Natural killer cell (primary cell): ENCODE data around the gene R3HDM2. TPM values are rescaled to one million over a fixed set of nuclear protein-coding genes. Genes with fewer than 3 reads are reported as not detected.
A peak's percentile ranks its signal among the peaks of the same experiment; 100 is the strongest.

Experiments used
- ATAC-seq, 3 donors: fragments of 150-1000 bp in 2 of 3; fragments of 200-7000 bp in 1 of 3; cut with Tn5 transposase; 1 replicate in 1 of 3; 2 replicates in 2 of 3; pipeline ENCODE4 v1.10.0; 2021; ENCODE audit warnings: mild to moderate bottlenecking in 2 of 3, moderate library complexity in 2 of 3
- DNase-seq, 2 donors: peaks; one replicate each; pipeline versions ENCODE4 v3.0.0 to v3.0.0-alpha.2; 2013 to 2021; ENCODE audit warnings: mixed read lengths in 1 of 2
- H3K27ac ChIP-seq: one replicate; pipeline ENCODE4 v1.5.1; 2013; ENCODE audit warnings: mild to moderate bottlenecking, low read length
- H3K27me3 ChIP-seq: one replicate; pipeline ENCODE4 v1.6.1; 2013; ENCODE audit warnings: low read length; ENCODE audit not compliant: control insufficient read depth, insufficient read depth
- H3K36me3 ChIP-seq: one replicate; pipeline ENCODE4 v1.6.1; 2013; ENCODE audit warnings: low read length; ENCODE audit not compliant: control insufficient read depth, insufficient read depth
- H3K4me1 ChIP-seq: one replicate; pipeline ENCODE4 v1.6.1; 2013; ENCODE audit warnings: low read length; ENCODE audit not compliant: control insufficient read depth, insufficient read depth
- H3K4me3 ChIP-seq: one replicate; pipeline ENCODE4 v1.5.1; 2013; ENCODE audit warnings: low read length
- H3K9me3 ChIP-seq: one replicate; pipeline ENCODE4 v1.6.1; 2013; ENCODE audit warnings: low read length; ENCODE audit not compliant: control insufficient read depth, insufficient read depth
- H3K27ac Mint-ChIP-seq, 2 donors: one replicate each; pipeline ENCODE4 v1.8.0; 2022; ENCODE audit warnings: mild to moderate bottlenecking in 2 of 2, mixed read lengths in 2 of 2, moderate library complexity in 1 of 2
- H3K27me3 Mint-ChIP-seq, 2 donors: one replicate each; pipeline ENCODE4 v1.8.0; 2022; ENCODE audit warnings: low read depth in 2 of 2, mixed read lengths in 2 of 2
- H3K36me3 Mint-ChIP-seq: one replicate; pipeline ENCODE4 v1.8.0; 2022; ENCODE audit warnings: mixed read lengths
- H3K4me1 Mint-ChIP-seq, 2 donors: one replicate each; pipeline ENCODE4 v1.8.0; 2022; ENCODE audit warnings: mixed read lengths in 2 of 2
- H3K4me3 Mint-ChIP-seq: one replicate; pipeline ENCODE4 v1.8.0; 2022; ENCODE audit warnings: mild to moderate bottlenecking, moderate library complexity, mixed read lengths
- H3K9me3 Mint-ChIP-seq, 2 donors: one replicate each; pipeline ENCODE4 v1.8.0; 2022; ENCODE audit warnings: mixed read lengths in 2 of 2
- WGBS: methylation state at CpG from one replicate; pipeline ENCODE4 v1.1.7; 2013; ENCODE audit warnings: missing lambda C conversion rate; ENCODE audit not compliant: insufficient coverage; 5-methylcytosine and 5-hydroxymethylcytosine counted together
- intact Hi-C: fragments of 100-400 bp; cut with micrococcal nuclease; formaldehyde crosslinking; loops from one replicate; pipeline ENCODE4 v1.14.2; 2022
- total RNA-seq, 4 donors: library from RNA; stranded (reverse); fragments of 120-200 nt in 1 of 4; gene quantifications; one replicate each; pipeline versions ENCODE4 v1.2.3 to v1.2.4, GENCODE V29; 2013 to 2022
- TF ChIP-seq, protein P1 (sequence below): fragments of 200-600 bp; IDR thresholded peaks from one replicate; pipeline ENCODE4 v1.8.0; 2022; ENCODE audit warnings: antibody characterized with exemption

R3HDM2 gene
- total RNA-seq, 3 donors from 2014 or later (not counting 1 experiment from before 2014, with no cell fraction given) = 110 to 124 (median 123) TPM

- intact Hi-C loops = no loop called here
- peaks cover 6% of the 10 kb centered on the region for H3K27me3 ChIP-seq
- no peaks in the 10 kb centered on the region for H3K9me3 ChIP-seq
- WGBS = 75% methylated on average over 5 of the region's 6 CpGs
- H3K4me1 ChIP-seq = peaks cover 42% of the 10 kb centered on the region
- peaks cover 22% of the 10 kb centered on the region for H3K36me3 ChIP-seq
- H3K27ac ChIP-seq = no peak overlapping the region
- no peak for ATAC-seq
- peak overlapping the region; percentile 56 for H3K4me3 Mint-ChIP-seq
- H3K4me1 Mint-ChIP-seq = peaks cover 69 to 73% of the 10 kb centered on the region in 2 donors
- no peaks in the 10 kb centered on the region for H3K9me3 Mint-ChIP-seq
- no peaks in the 10 kb centered on the region for H3K36me3 Mint-ChIP-seq
- DNase-seq = no peak
- TF ChIP-seq, protein P1, sequence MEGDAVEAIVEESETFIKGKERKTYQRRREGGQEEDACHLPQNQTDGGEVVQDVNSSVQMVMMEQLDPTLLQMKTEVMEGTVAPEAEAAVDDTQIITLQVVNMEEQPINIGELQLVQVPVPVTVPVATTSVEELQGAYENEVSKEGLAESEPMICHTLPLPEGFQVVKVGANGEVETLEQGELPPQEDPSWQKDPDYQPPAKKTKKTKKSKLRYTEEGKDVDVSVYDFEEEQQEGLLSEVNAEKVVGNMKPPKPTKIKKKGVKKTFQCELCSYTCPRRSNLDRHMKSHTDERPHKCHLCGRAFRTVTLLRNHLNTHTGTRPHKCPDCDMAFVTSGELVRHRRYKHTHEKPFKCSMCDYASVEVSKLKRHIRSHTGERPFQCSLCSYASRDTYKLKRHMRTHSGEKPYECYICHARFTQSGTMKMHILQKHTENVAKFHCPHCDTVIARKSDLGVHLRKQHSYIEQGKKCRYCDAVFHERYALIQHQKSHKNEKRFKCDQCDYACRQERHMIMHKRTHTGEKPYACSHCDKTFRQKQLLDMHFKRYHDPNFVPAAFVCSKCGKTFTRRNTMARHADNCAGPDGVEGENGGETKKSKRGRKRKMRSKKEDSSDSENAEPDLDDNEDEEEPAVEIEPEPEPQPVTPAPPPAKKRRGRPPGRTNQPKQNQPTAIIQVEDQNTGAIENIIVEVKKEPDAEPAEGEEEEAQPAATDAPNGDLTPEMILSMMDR = no peak
- peaks cover 0 to 14% of the 10 kb centered on the region in 2 donors for H3K27me3 Mint-ChIP-seq
- no peak overlapping the region for H3K4me3 ChIP-seq
- peak overlapping the region; percentile 62 to 80 for H3K27ac Mint-ChIP-seq
These were observed 34.3 kb upstream of the R3HDM2 start for GRCh38 chr12:57465030-57465746.

DNA sequence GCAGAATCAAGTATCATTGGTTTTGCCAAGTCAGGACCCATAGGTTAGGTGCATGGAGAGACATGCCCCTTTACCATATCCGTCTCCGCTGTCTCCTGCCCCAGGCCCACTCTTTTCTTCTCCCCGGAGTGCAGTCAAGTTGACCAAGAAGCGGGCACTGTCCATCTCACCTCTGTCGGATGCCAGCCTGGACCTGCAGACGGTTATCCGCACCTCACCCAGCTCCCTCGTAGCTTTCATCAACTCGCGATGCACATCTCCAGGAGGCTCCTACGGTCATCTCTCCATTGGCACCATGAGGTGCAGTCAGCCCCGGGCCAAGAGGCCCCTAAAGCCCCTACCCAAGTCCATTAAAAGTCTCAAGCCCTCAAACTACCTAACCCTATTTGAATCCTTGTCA lies 33.7 kb upstream of the R3HDM2 start:
- 93% methylated on average over 12 of the region's 12 CpGs for WGBS
- H3K36me3 Mint-ChIP-seq = no peaks in the 10 kb centered on the region
- Histone ChIP-seq H3K4me1 (peaks cover 42% of the 10 kb centered on the region), H3K27me3 (peaks cover 6% of the 10 kb centered on the region), H3K9me3 (no peaks in the 10 kb centered on the region), H3K36me3 (peaks cover 16% of the 10 kb centered on the region), H3K27ac (no peak overlapping the region), H3K4me3 (no peak overlapping the region)
- peaks cover 0 to 15% of the 10 kb centered on the region in 2 donors for H3K27me3 Mint-ChIP-seq
- ATAC-seq (no peak), DNase-seq (no peak)
- TF ChIP-seq, protein P1 = no peak
- H3K4me3 Mint-ChIP-seq = peak overlapping the region; percentile 56
- intact Hi-C loops = no loop called here
- H3K27ac Mint-ChIP-seq = peak overlapping the region; percentile 61 to 62
- H3K4me1 Mint-ChIP-seq = peaks cover 69 to 73% of the 10 kb centered on the region in 2 donors
- H3K9me3 Mint-ChIP-seq = no peaks in the 10 kb centered on the region

- Mint-ChIP-seq H3K27me3 (peaks cover 0 to 15% of the 10 kb centered on the region in 2 donors), H3K36me3 (no peaks in the 10 kb centered on the region), H3K4me1 (peaks cover 64 to 68% of the 10 kb centered on the region in 2 donors), H3K9me3 (no peaks in the 10 kb centered on the region), H3K4me3 (peak overlapping the region; percentile 93), H3K27ac (peak overlapping the region; percentile 76 to 96)
- H3K4me1 ChIP-seq = peaks cover 47% of the 10 kb centered on the region
- DNase-seq (no peak), ATAC-seq (no peak)
- WGBS = 38% methylated on average over 4 of the region's 5 CpGs
- peaks cover 6% of the 10 kb centered on the region for H3K27me3 ChIP-seq
- no peak overlapping the region for H3K27ac ChIP-seq
- intact Hi-C loops = loop anchor here (2.0 kb wide), 1 partner anchor 14 kb away; no protein-coding TSS in a partner anchor
- H3K4me3 ChIP-seq = no peak overlapping the region
- peaks cover 5% of the 10 kb centered on the region for H3K36me3 ChIP-seq
- no peaks in the 10 kb centered on the region for H3K9me3 ChIP-seq
- TF ChIP-seq, protein P1 = peak; percentile 35
These were observed 32.0 kb upstream of the R3HDM2 start for GRCh38 chr12:57462912-57463253.
